ENCODE measurements around the gene CEMP1.
"Not testable (repeated sequence)": the region's sequence is repeated elsewhere in the genome, so short reads cannot be mapped to it uniquely, and the experiment has no call there.

DNA sequence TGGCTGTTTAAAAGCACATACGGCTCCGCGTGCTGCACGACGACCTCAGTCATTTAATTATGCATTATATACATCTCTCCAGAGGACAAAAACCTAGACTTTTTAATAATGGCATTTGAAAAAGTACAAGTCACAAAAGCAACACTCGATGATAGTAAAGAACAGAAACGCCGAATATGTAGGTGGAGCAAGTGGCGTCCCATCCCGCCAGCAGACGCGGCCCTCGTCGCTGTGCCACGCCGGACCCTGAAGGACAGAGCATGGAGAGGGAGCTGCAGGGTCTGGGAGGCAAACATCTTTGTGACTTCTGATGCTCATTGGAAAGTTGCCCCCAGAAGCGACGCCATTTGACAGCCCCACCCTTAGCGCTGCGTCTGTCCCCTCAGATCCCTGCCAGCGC is 44.6 kb upstream of the CEMP1 start:
- TF ChIP-seq, protein P1, sequence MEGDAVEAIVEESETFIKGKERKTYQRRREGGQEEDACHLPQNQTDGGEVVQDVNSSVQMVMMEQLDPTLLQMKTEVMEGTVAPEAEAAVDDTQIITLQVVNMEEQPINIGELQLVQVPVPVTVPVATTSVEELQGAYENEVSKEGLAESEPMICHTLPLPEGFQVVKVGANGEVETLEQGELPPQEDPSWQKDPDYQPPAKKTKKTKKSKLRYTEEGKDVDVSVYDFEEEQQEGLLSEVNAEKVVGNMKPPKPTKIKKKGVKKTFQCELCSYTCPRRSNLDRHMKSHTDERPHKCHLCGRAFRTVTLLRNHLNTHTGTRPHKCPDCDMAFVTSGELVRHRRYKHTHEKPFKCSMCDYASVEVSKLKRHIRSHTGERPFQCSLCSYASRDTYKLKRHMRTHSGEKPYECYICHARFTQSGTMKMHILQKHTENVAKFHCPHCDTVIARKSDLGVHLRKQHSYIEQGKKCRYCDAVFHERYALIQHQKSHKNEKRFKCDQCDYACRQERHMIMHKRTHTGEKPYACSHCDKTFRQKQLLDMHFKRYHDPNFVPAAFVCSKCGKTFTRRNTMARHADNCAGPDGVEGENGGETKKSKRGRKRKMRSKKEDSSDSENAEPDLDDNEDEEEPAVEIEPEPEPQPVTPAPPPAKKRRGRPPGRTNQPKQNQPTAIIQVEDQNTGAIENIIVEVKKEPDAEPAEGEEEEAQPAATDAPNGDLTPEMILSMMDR (conservative IDR thresholded peaks at IDR 0.05; ENCODE audit: low read length): not testable (repeated sequence)
- TF ChIP-seq EZH2phosphoT487 (IDR thresholded peaks at IDR 0.05; ENCODE audit: borderline replicate concordance, low read depth, low read length): not testable (repeated sequence)
